Central memory CD4-positive, alpha-beta T cell (primary cell): ENCODE data around the gene BRD4.

Experiments
- DNase-seq: peaks from one replicate; pipeline ENCODE4 v3.0.0; 2022

Gene BRD4

GRCh38 chr19:15222738-15223648 is 109.3 kb downstream of the BRD4 start:
- peak; percentile 64 for DNase-seq

GRCh38 chr19:15220833-15221232 is 111.5 kb downstream of the BRD4 start:
- DNase-seq, result no peak

- no peak for DNase-seq
Observed at GRCh38 chr19:15218501-15218900, 113.8 kb downstream of the BRD4 start.

- DNase-seq, result no peak
Observed at GRCh38 chr19:15216363-15216762, 116.0 kb downstream of the BRD4 start.

- no peak for DNase-seq
Observed at GRCh38 chr19:15213715-15214381, 118.5 kb downstream of the BRD4 start.

GRCh38 chr19:15212711-15213110 is 119.6 kb downstream of the BRD4 start:
- DNase-seq, result no peak

GRCh38 chr19:15210323-15210781 is 122.0 kb downstream of the BRD4 start:
- DNase-seq, result no peak

- no peak for DNase-seq
Observed at GRCh38 chr19:15201374-15202023, 130.8 kb downstream of the BRD4 start.

GRCh38 chr19:15200553-15201364 is 131.6 kb downstream of the BRD4 start, which contains the start of gene NOTCH3:
NOTCH3 (minus strand) TSS chr19:15200995; CDS start chr19:15200905, 90 bp downstream.
- DNase-seq, result no peak

- DNase-seq, result no peak
Observed at GRCh38 chr19:15199661-15200552, 132.4 kb downstream of the BRD4 start.

GRCh38 chr19:15198951-15199660 is 133.2 kb downstream of the BRD4 start:
- DNase-seq, result no peak

- DNase-seq, result no peak
Observed at GRCh38 chr19:15197942-15198341, 134.4 kb downstream of the BRD4 start.

- no peak for DNase-seq
Observed at GRCh38 chr19:15197275-15197941, 134.9 kb downstream of the BRD4 start.

- no peak for DNase-seq
Observed at GRCh38 chr19:15196360-15197005, 135.9 kb downstream of the BRD4 start.

- no peak for DNase-seq
Observed at GRCh38 chr19:15195371-15196334, 136.7 kb downstream of the BRD4 start.

- DNase-seq, result no peak
Observed at GRCh38 chr19:15194938-15195337, 137.4 kb downstream of the BRD4 start.

GRCh38 chr19:15191982-15192381 is 140.4 kb downstream of the BRD4 start:
- DNase-seq, result no peak

GRCh38 chr19:15191514-15191913 is 140.8 kb downstream of the BRD4 start:
- DNase-seq, result no peak
